Gastrocnemius medialis (tissue), 4 donors: ENCODE results near the gene CCDC63. TPM values are rescaled to one million over a fixed set of nuclear protein-coding genes. Genes with fewer than 3 reads are reported as not detected.

ENCODE experiments used
- ATAC-seq, 2 donors: fragments of 150-250 bp; one replicate each; pipeline ENCODE4 v1.9.1; 2016
- DNase-seq, 2 donors: peaks; one replicate each; pipeline ENCODE4 v3.0.0-alpha.2; 2019
- H3K27ac ChIP-seq, 4 donors: fragments of 200-600 bp; sonication (generic); 1 replicate in 1 of 4; 2 replicates in 3 of 4; pipeline ENCODE4 v1.5.1; 2016 to 2018; ENCODE audit warnings: mild to moderate bottlenecking in 2 of 4, moderate library complexity in 1 of 4
- H3K27me3 ChIP-seq, 3 donors: fragments of 200-600 bp; sonication (generic) in 2 of 3; 1 replicate in 1 of 3; 2 replicates in 2 of 3; pipeline versions ENCODE4 v1.5.1 to v1.6.0; 2016 to 2019; ENCODE audit warnings: mild to moderate bottlenecking in 1 of 3, moderate library complexity in 1 of 3
- H3K36me3 ChIP-seq, 2 donors: fragments of 200-600 bp; sonication (generic) in 1 of 2; one replicate each; pipeline ENCODE4 v1.5.1; 2017 to 2018
- H3K4me1 ChIP-seq, 2 donors: fragments of 200-600 bp; sonication (generic) in 1 of 2; one replicate each; pipeline ENCODE4 v1.5.1; 2016 to 2017; ENCODE audit warnings: mild to moderate bottlenecking in 2 of 2
- H3K4me3 ChIP-seq, 4 donors: fragments of 200-600 bp; sonication (generic) in 3 of 4; 1 replicate in 1 of 4; 2 replicates in 3 of 4; pipeline ENCODE4 v1.5.1; 2016 to 2019; ENCODE audit warnings: mild to moderate bottlenecking in 2 of 4
- H3K9me3 ChIP-seq, 3 donors: fragments of 200-600 bp; sonication (generic) in 2 of 3; 1 replicate in 1 of 3; 2 replicates in 2 of 3; pipeline ENCODE4 v1.5.1; 2016 to 2019
- CTCF ChIP-seq, 5 experiments: fragments of 450-650 bp in 3 of 5; fragments of 200-600 bp in 2 of 5; sonication (generic) in 2 of 5; IDR thresholded peaks in 4 of 5; conservative IDR thresholded peaks in 1 of 5; 1 replicate in 4 of 5; 2 replicates in 1 of 5; pipeline ENCODE4 v1.5.1; 2016 to 2019; ENCODE audit warnings: antibody characterized with exemption in 5 of 5, mild to moderate bottlenecking in 3 of 5, moderate library complexity in 3 of 5
- POLR2A ChIP-seq, 2 donors: fragments of 450-650 bp; IDR thresholded peaks; one replicate each; pipeline ENCODE4 v1.6.1; 2017; ENCODE audit warnings: antibody characterized with exemption in 2 of 2, mild to moderate bottlenecking in 2 of 2, moderate library complexity in 2 of 2
- in situ Hi-C, 4 donors: fragments of 200-750 bp; cut with MboI; loops; one replicate each; pipeline versions ENCODE4 v1.15.0 to v1.8.0; 2017; ENCODE audit warnings: low sequenced_read_pairs in 4 of 4
- intact Hi-C: fragments of 100-400 bp; cut with DNase I; formaldehyde crosslinking; loops from one replicate; pipeline ENCODE4 v1.15.1; 2023; ENCODE audit warnings: low total_unique reads
- total RNA-seq, 4 donors: library from RNA; depleted of rRNA; stranded (reverse); fragments of >200 nt; gene quantifications; one replicate each; pipeline versions ENCODE4 v1.1.0 to v1.2.3, GENCODE V29; 2016

Gene CCDC63
- total RNA-seq, 4 donors from 2014 or later, result not detected

GRCh38 chr12:110849221-110849620 is 2.4 kb downstream of the CCDC63 start:
- DNase-seq (no peak), ATAC-seq (no peak)
- no peaks in the 10 kb centered on the region for H3K36me3 ChIP-seq
- peaks cover 6 to 15% of the 10 kb centered on the region in 2 donors for H3K4me1 ChIP-seq
- H3K9me3 ChIP-seq, result no peaks in the 10 kb centered on the region
- in situ Hi-C loops (loop anchor here in 1 of 4 donors (25.0 kb wide), 1 partner anchor 387 kb away; the partner anchor contains the start of genes ARPC3, FAM216A and GPN3), intact Hi-C loops (loop anchor here (5.0 kb wide), 1 partner anchor 38 kb away; no protein-coding TSS in a partner anchor)
- no peak for TF ChIP-seq CTCF (IDR thresholded peaks at IDR 0.05 in 4 of 5, conservative IDR thresholded peaks at IDR 0.05 in 1 of 5)
- no peak for TF ChIP-seq POLR2A (IDR thresholded peaks at IDR 0.05)
- H3K27ac ChIP-seq, result no peak overlapping the region
- H3K4me3 ChIP-seq, result no peak overlapping the region
- peaks cover 5 to 13% (median 6%) of the 10 kb centered on the region in 3 donors for H3K27me3 ChIP-seq

- TF ChIP-seq CTCF (IDR thresholded peaks at IDR 0.05 in 4 of 5, conservative IDR thresholded peaks at IDR 0.05 in 1 of 5) (no peak), POLR2A (IDR thresholded peaks at IDR 0.05) (no peak)
- Histone ChIP-seq H3K4me3 (no peak overlapping the region), H3K9me3 (no peaks in the 10 kb centered on the region), H3K4me1 (peaks cover 5 to 12% of the 10 kb centered on the region in 2 donors), H3K27me3 (peaks cover 5 to 13% (median 6%) of the 10 kb centered on the region in 3 donors), H3K36me3 (no peaks in the 10 kb centered on the region), H3K27ac (no peak overlapping the region)
- in situ Hi-C loops, result loop anchor here in 1 of 4 donors (25.0 kb wide), 1 partner anchor 388 kb away; the partner anchor contains the start of genes ARPC3, FAM216A and GPN3
- intact Hi-C loops, result loop anchor here (5.0 kb wide), 1 partner anchor 37 kb away; no protein-coding TSS in a partner anchor
- no peak for DNase-seq
- no peak for ATAC-seq
Observed at GRCh38 chr12:110849748-110850403, 3.1 kb downstream of the CCDC63 start.

GRCh38 chr12:110850762-110851161 is 4.0 kb downstream of the CCDC63 start:
- Histone ChIP-seq H3K4me3 (no peak overlapping the region), H3K9me3 (no peaks in the 10 kb centered on the region), H3K27ac (no peak overlapping the region), H3K36me3 (no peaks in the 10 kb centered on the region), H3K4me1 (peaks cover 0 to 4% of the 10 kb centered on the region in 2 donors), H3K27me3 (peaks cover 5 to 13% (median 6%) of the 10 kb centered on the region in 3 donors)
- intact Hi-C loops (no loop called here), in situ Hi-C loops (no loop called here)
- no peak for ATAC-seq
- TF ChIP-seq CTCF (IDR thresholded peaks at IDR 0.05 in 4 of 5, conservative IDR thresholded peaks at IDR 0.05 in 1 of 5) (no peak), POLR2A (IDR thresholded peaks at IDR 0.05) (no peak)
- no peak for DNase-seq

- Histone ChIP-seq H3K27ac (no peak overlapping the region), H3K9me3 (no peaks in the 10 kb centered on the region), H3K4me3 (no peak overlapping the region), H3K36me3 (no peaks in the 10 kb centered on the region), H3K27me3 (peaks cover 0 to 4% (median 0%) of the 10 kb centered on the region in 3 donors), H3K4me1 (no peaks in the 10 kb centered on the region)
- TF ChIP-seq POLR2A (IDR thresholded peaks at IDR 0.05) (no peak), CTCF (IDR thresholded peaks at IDR 0.05 in 4 of 5, conservative IDR thresholded peaks at IDR 0.05 in 1 of 5) (no peak)
- intact Hi-C loops (no loop called here), in situ Hi-C loops (no loop called here)
- ATAC-seq (no peak), DNase-seq (no peak)
Observed at GRCh38 chr12:110853836-110854235, 7.0 kb downstream of the CCDC63 start.
